B cell (primary cell): ENCODE data around the gene RBM43.

Source experiments
- CTCF ChIP-seq: fragments of 200-600 bp; IDR thresholded peaks from one replicate; pipeline ENCODE4 v1.8.0; 2022; ENCODE audit warnings: antibody characterized with exemption, mild to moderate bottlenecking
- EZH2 ChIP-seq: IDR thresholded peaks from 2 replicates; pipeline ENCODE4 v1.6.1; 2012; ENCODE audit warnings: borderline replicate concordance, low read depth, mild to moderate bottlenecking, moderate library complexity, low read length; ENCODE audit not compliant: insufficient read depth, poor library complexity, severe bottlenecking

GRCh38 chr2:151299920-151300539 lies 38.4 kb upstream of the RBM43 start:
- no peak for TF ChIP-seq CTCF
- no peak for TF ChIP-seq EZH2
